PC-9 (cell line): ENCODE measurements around the gene CLPSL2. TPM values are rescaled to one million over a fixed set of nuclear protein-coding genes. Genes with fewer than 3 reads are reported as not detected.
A peak's percentile ranks its signal among the peaks of the same experiment; 100 is the strongest.

ENCODE experiments used
- BruUV-seq: library from RNA; stranded (reverse); fragments of 400-500 nt; replicated peaks from 2 replicates; lab custom pipeline; 2021; lab: Mats Ljungman, UMichigan
- CTCF ChIA-PET: fragments of 300-600 bp; sonication (Branson Sonifier 250); formaldehyde crosslinking; loops from one replicate; lab custom pipeline; 2022; ENCODE audit warnings: antibody characterized with exemption; lab: Charles Lee
- POLR2A ChIA-PET: fragments of 300-600 bp; sonication (Branson Sonifier 250); formaldehyde crosslinking; loops from one replicate; lab custom pipeline; 2022; ENCODE audit warnings: antibody characterized with exemption; ENCODE audit not compliant: unreplicated experiment; lab: Charles Lee
- DNase-seq, 2 experiments: peaks; one replicate each; pipeline versions ENCODE4 v3.0.0 to v3.0.0-alpha.2; 2015 to 2022; ENCODE audit warnings: mixed read lengths in 1 of 2
- H2AFZ ChIP-seq: fragments of 200-600 bp; sonication (generic); 2 replicates; pipeline ENCODE4 v1.8.1; 2017; ENCODE audit warnings: antibody characterized with exemption
- H3F3A ChIP-seq: fragments of 200-600 bp; sonication (generic); 2 replicates; pipeline ENCODE4 v1.8.1; 2017; ENCODE audit warnings: antibody characterized with exemption, mild to moderate bottlenecking, low read depth; ENCODE audit not compliant: insufficient read depth
- H3K27ac ChIP-seq: fragments of 200-600 bp; sonication (generic); 2 replicates; pipeline ENCODE4 v1.6.1; 2016; ENCODE audit warnings: mixed run types
- H3K27me3 ChIP-seq: fragments of 200-600 bp; sonication (generic); 2 replicates; pipeline ENCODE4 v1.6.1; 2016; ENCODE audit warnings: low read depth, mixed run types; ENCODE audit not compliant: insufficient read depth
- H3K36me3 ChIP-seq: fragments of 200-600 bp; sonication (generic); 2 replicates; pipeline ENCODE4 v1.6.1; 2016; ENCODE audit warnings: low read depth, mixed run types
- H3K4me1 ChIP-seq: fragments of 200-600 bp; sonication (generic); replicated peaks from 2 replicates; pipeline ENCODE4 v1.6.1; 2016; ENCODE audit warnings: mixed run types; ENCODE audit not compliant: insufficient read depth
- H3K4me2 ChIP-seq: fragments of 200-600 bp; sonication (generic); 2 replicates; pipeline ENCODE4 v1.6.1; 2017; ENCODE audit warnings: mixed run types
- H3K4me3 ChIP-seq: fragments of 200-600 bp; sonication (generic); 2 replicates; pipeline ENCODE4 v1.6.1; 2016; ENCODE audit warnings: mixed run types
- H3K79me2 ChIP-seq: fragments of 200-600 bp; sonication (generic); 2 replicates; pipeline ENCODE4 v1.6.1; 2017; ENCODE audit warnings: low read depth, mixed run types
- H3K9me2 ChIP-seq: fragments of 200-600 bp; sonication (generic); 2 replicates; pipeline ENCODE4 v1.8.1; 2017; ENCODE audit warnings: mild to moderate bottlenecking; ENCODE audit not compliant: insufficient read depth
- H3K9me3 ChIP-seq: fragments of 200-600 bp; sonication (generic); 2 replicates; pipeline ENCODE4 v1.8.1; 2016; ENCODE audit warnings: low read depth; ENCODE audit not compliant: insufficient read depth
- H4K20me1 ChIP-seq: fragments of 200-600 bp; sonication (generic); 2 replicates; pipeline ENCODE4 v1.8.1; 2017; ENCODE audit not compliant: insufficient read depth
- CTCF ChIP-seq: fragments of 200-600 bp; sonication (generic); conservative IDR thresholded peaks from 2 replicates; pipeline ENCODE4 v1.6.1; 2017; ENCODE audit warnings: mixed run types, antibody characterized with exemption, mild to moderate bottlenecking, moderate library complexity
- EZH2 ChIP-seq: fragments of 200-600 bp; sonication (generic); IDR thresholded peaks from 2 replicates; pipeline ENCODE4 v1.8.0; 2017; ENCODE audit warnings: antibody characterized with exemption, low read depth
- intact Hi-C: fragments of 100-400 bp; cut with micrococcal nuclease; formaldehyde crosslinking; loops from one replicate; pipeline ENCODE4 v1.10.0; 2022; ENCODE audit not compliant: unreplicated experiment
- total RNA-seq: library from RNA; stranded (reverse); gene quantifications from 2 replicates; pipeline ENCODE4 v1.2.3, GENCODE V29; 2021

Gene CLPSL2
- total RNA-seq, 1 experiment from 2014 or later: 0.76 TPM

GRCh38 chr6:35730745-35731413, 45.5 kb upstream of the CLPSL2 start:
- Histone ChIP-seq H4K20me1 (no peaks in the 10 kb centered on the region), H2AFZ (no peak overlapping the region), H3K4me1 (peaks cover 24% of the 10 kb centered on the region), H3F3A (peaks cover 16% of the 10 kb centered on the region; the same call in 1 of the 2 replicates), H3K36me3 (no peaks in the 10 kb centered on the region), H3K9me3 (no peaks in the 10 kb centered on the region), H3K27me3 (no peaks in the 10 kb centered on the region), H3K4me2 (peak overlapping the region; percentile 95), H3K4me3 (no peak overlapping the region; the same call in 1 of the 2 replicates), H3K79me2 (no peaks in the 10 kb centered on the region), H3K27ac (no peak overlapping the region), H3K9me2 (no peaks in the 10 kb centered on the region)
- intact Hi-C loops: loop anchor here (10.0 kb wide), 1 partner anchor 266 kb away; the partner anchor contains the start of gene RPL10A
- DNase-seq: no peak
- TF ChIP-seq EZH2: no peak
- TF ChIP-seq CTCF: no peak
- ChIA-PET POLR2A (no interaction called here), CTCF (no interaction called here)
- no TSS peak for BruUV-seq

- H3K9me3 ChIP-seq: no peaks in the 10 kb centered on the region
- peak overlapping the region; percentile 81 for H3K4me3 ChIP-seq
- H3K4me1 ChIP-seq: peaks cover 24% of the 10 kb centered on the region
- no peaks in the 10 kb centered on the region for H4K20me1 ChIP-seq
- no peak for TF ChIP-seq EZH2
- no peak for TF ChIP-seq CTCF
- peak in 1 of 2 experiments; percentile 68 for DNase-seq
- H3K4me2 ChIP-seq: peak overlapping the region; percentile 95
- POLR2A ChIA-PET: no interaction called here
- intact Hi-C loops: loop anchor here (10.0 kb wide), 1 partner anchor 267 kb away; the partner anchor contains the start of gene RPL10A
- H3K9me2 ChIP-seq: no peaks in the 10 kb centered on the region
- H3K27ac ChIP-seq: no peak overlapping the region
- BruUV-seq: no TSS peak
- H2AFZ ChIP-seq: peak overlapping the region; percentile 99
- H3K27me3 ChIP-seq: no peaks in the 10 kb centered on the region
- no peaks in the 10 kb centered on the region for H3K79me2 ChIP-seq
- H3F3A ChIP-seq: peaks cover 16% of the 10 kb centered on the region; the same call in 1 of the 2 replicates
- H3K36me3 ChIP-seq: no peaks in the 10 kb centered on the region
- CTCF ChIA-PET: no interaction called here
Observed at GRCh38 chr6:35731414-35731735, 45.0 kb upstream of the CLPSL2 start.

- peaks cover 21% of the 10 kb centered on the region for H3K4me1 ChIP-seq
- POLR2A ChIA-PET: interaction anchor here (0.6 kb wide), 2 partner anchors 32 to 261 kb away, joined by 5 to 21 read pairs; no protein-coding TSS in a partner anchor
- peak; percentile 50 to 81 for DNase-seq
Observed at GRCh38 chr6:35731736-35732532, 44.5 kb upstream of the CLPSL2 start.

More at GRCh38 chr6:35731736-35732532, 44.5 kb upstream of the CLPSL2 start:
- H3F3A ChIP-seq: peaks cover 16% of the 10 kb centered on the region; the same call in 1 of the 2 replicates
- TF ChIP-seq CTCF (no peak), EZH2 (no peak)
- H4K20me1 ChIP-seq: no peaks in the 10 kb centered on the region
- CTCF ChIA-PET: no interaction called here
- TSS peak; percentile 40 for BruUV-seq
- no peaks in the 10 kb centered on the region for H3K9me3 ChIP-seq
- H3K36me3 ChIP-seq: no peaks in the 10 kb centered on the region
- intact Hi-C loops: loop anchor here (1.0 to 10.0 kb wide), 2 partner anchors 267 to 435 kb away; partner anchors contain the start of genes DEF6 and RPL10A
- H2AFZ ChIP-seq: peak overlapping the region; percentile 99
- no peaks in the 10 kb centered on the region for H3K27me3 ChIP-seq
- H3K4me2 ChIP-seq: peak overlapping the region; percentile 95
- H3K4me3 ChIP-seq: peak overlapping the region; percentile 81
- no peaks in the 10 kb centered on the region for H3K9me2 ChIP-seq
- no peak overlapping the region for H3K27ac ChIP-seq
- H3K79me2 ChIP-seq: no peaks in the 10 kb centered on the region
